SH-SY5Y (cell line): ENCODE data around the gene TNFRSF6B.

Experiments
- GATA2 ChIP-seq: IDR thresholded peaks from 2 replicates; pipeline ENCODE4 v1.6.1; 2011; ENCODE audit warnings: mild to moderate bottlenecking, low read depth, low read length
- GATA3 ChIP-seq: IDR thresholded peaks from 2 replicates; pipeline ENCODE4 v1.6.1; 2011; ENCODE audit warnings: low read depth, mild to moderate bottlenecking, low read length, moderate library complexity

TNFRSF6B gene

GRCh38 chr20:63696628-63697356, at the start of gene TNFRSF6B:
Gene TNFRSF6B (plus strand): TSS chr20:63696652. CDS start chr20:63696768, 116 bp downstream.
- TF ChIP-seq GATA2: no peak
- TF ChIP-seq GATA3: no peak

GRCh38 chr20:63648190-63648589, 48.3 kb upstream of the TNFRSF6B start:
- TF ChIP-seq GATA3 (no peak), GATA2 (no peak)

DNA sequence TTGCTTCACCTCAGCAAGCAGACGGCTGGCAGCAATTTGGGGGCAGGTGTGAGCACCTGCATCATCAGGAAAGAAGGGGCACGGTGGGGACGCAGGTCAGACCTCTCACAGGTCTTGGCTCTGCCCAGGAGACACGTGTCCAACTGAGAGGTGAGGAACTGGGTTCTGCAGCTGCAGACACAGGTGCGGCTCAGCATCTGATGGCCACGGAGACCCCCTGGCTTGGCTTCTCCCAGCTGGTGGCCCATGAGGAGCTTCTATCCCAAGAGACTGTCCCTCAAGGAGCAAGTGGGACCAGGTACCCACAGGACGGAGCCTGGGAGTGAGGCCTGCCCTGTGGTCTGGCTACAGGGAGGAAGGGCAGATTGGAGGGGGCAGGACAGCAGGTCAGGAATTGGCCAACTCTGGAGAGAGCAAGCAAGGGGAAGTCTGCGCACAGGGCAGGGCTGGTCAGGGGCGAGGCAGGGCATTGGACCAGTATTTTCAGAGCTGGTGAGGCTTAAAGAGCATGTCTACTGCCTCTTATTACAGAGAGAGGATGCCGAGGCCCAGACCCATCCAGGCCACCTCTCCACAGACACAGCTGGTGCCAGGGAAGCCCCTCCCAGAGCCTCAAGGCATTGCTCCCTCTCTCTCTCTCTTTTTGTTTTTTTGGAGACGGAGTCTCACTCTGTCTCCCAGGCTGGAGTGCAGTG, 47.4 kb upstream of the TNFRSF6B start:
- no peak for TF ChIP-seq GATA3
- TF ChIP-seq GATA2: no peak

GRCh38 chr20:63651942-63652191, 44.6 kb upstream of the TNFRSF6B start:
- TF ChIP-seq GATA2: no peak

DNA sequence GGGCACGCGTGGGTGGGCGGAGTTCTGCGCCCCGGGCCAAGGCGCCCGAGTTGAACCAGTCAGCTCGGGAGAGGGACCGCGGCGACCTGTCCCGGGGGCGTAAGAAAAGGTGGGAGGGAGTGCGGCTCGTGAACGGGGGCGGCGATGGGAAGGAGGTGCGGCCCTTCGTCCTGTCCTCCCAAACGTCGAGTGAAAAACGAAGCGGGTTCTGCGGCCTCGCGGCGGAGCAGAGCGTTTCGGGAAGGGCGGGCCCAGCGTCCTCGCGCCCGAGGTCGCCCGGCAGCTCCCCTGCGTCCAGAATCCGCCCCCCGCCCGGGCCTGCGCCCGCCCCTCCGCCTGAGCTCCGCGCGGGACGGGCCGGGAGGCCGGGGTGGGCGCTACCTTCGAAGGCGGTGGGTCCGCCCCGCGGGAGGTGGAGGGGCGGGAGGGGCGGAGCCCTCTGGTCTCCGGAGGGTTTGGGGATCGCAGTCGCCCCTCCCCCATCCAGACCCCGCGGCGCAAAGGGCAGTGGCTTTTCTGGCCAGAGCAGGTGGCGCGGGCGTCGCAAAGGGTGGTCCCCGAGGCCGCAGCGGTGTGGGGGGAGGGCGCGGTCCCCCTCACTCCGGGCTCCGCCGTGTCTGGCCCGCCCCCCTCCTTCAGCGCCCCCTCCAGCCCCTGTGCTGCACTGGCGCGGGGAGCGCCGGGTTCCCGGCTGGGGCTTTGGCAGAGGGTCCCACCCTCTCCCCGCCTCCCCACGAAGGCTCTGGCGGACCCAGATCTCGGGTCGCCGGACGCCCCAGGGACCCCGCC, 44.1 kb upstream of the TNFRSF6B start:
- TF ChIP-seq GATA3 (no peak), GATA2 (no peak)

DNA sequence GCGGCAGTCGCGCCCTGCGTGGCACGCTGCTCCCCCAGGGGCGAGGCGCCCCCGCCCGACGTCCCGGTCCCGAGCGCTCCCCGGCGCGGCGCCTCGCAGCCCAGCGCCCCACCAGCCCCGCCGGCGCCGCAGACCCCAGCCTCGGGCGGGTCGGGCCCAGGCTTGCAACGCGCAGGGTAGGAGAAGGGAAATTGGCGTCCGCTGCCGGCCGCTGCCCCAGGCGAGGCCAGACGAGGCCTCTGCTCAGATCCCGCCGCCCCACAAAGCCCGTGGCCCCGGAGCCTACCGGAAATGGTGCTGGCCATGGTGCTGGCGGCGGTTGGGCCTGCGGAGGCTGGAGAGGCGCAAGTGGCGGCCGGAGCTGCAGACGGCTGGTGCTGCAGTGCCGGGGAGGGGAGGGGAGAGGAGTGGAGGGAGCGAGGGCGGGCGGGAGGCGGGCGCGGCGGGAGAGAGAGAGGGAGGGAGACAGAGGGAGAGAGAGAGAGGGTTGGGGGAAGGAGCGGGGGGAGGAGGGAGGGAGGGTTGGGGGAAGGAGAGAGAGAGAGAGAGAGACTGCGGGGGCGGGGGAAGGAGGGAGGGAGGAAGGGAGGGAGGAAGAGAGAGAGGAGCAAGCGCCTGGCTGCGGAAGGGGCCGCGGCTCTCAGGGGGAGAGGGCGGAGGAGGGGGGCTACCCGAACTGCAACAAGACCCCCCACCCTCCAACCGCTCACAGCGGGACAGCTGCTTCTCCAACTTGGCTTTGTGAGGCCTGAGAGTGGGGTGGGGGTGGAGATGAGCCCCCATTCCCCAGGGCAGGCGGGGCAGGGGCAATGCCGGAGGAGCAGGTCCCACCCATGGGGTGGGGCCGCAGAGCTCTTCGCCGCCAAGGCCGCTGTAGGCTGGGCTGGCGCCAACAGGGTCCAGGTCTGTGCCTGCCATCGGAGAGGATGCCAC, 43.1 kb upstream of the TNFRSF6B start, which contains the start of gene STMN3:
Gene STMN3 (minus strand): TSS at position 384 of the 933 bp plus-strand sequence. CDS start 79 bp downstream, at position 305.
- no peak for TF ChIP-seq GATA2
- no peak for TF ChIP-seq GATA3

DNA sequence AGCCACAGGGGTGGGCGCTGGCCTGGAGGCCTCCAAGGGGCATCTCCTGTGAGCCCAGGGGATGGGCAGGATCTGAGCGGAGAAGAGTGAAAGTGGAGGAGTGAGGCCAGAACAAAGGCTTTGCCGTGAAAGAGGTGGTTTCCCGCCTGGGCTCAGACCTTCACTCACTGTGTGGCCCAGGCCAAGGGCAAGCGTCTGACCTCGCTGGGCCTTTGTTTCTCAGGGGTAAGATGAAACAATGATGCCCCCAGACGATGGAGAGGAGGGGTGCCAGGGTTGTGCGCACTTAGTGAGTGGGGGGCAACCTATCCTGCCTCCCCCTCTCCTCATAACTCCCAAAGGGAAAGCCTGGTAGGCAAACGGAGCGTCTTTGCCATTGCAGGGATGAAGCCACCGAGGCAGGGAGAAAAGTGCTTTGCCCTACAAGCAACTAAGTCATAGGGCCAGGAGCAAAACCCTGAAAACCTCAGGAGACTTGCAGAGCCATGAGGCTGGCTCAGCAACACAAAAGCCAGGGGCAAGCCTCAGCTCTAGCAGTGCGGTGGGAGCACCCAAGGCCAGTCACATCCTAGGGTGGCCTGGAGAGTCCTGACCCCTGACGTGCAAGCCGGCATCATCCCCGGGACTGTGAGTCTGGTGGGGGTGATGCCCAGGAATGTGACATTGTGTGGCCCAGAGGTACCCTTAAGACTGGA, 42.3 kb upstream of the TNFRSF6B start:
- no peak for TF ChIP-seq GATA2
- no peak for TF ChIP-seq GATA3

- TF ChIP-seq GATA3 (no peak), GATA2 (no peak)
These were observed 41.2 kb upstream of the TNFRSF6B start for GRCh38 chr20:63655249-63655648.

DNA sequence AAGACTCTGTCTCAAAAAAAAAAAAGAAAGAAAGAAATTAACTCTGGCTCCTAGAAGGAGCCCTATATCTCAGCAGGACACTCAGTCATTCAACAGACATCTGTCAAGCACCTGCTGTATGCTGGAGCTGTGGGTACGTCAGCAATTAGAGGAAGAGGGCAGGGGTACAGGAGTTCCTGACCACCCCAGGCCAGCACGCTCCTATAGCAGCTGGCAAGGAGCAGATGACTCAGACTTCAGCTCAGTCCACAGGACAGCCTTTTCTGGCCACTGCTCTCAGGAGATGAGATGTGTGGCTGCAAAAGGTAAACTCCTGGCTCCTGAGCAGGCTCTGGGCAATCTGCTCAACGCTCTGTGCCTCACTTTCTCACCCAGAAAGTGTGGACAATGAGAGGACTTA, 40.0 kb upstream of the TNFRSF6B start:
- TF ChIP-seq GATA3: no peak
- TF ChIP-seq GATA2: no peak

- TF ChIP-seq GATA2: no peak
- TF ChIP-seq GATA3: no peak
These were observed 39.1 kb upstream of the TNFRSF6B start for GRCh38 chr20:63657260-63657936.

DNA sequence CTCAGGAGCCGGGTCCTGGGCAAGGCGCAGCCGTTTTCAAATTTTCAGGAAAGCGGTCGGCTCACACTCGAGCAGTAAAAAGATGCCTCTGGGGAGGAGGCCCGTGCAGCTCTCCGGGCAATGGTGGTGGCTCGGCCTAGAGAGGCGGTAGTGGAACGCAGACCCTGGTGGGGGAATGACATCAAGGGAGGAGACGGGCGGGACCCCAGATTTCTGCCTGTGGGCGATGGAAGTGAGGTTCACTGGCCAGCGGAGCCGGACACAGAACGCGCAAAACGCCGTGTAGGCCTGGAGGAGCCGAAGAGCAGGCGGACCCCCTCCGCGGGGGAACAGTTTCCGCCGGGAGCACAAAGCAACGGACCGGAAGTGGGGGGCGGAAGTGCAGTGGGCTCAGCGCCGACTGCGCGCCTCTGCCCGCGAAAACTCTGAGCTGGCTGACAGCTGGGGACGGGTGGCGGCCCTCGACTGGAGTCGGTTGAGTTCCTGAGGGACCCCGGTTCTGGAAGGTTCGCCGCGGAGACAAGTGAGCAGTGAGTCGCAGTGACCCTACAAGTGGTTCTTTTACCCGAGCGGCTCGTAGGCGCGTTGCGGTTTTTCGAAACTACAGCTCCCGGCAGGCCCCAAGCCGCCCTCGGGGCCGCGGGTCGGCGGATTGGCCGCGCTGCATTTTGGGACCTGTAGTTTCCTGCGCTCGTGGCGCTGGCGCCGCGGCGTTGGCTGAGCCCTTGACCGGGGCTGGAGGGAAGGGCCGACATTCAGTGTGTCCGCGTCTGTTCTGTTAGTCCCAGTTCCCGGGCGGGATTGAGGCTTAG, 38.3 kb upstream of the TNFRSF6B start, which contains the start of gene RTEL1:
Gene RTEL1 (plus strand): TSS at position 376 of the 812 bp plus-strand sequence. CDS start 1,091 bp downstream, outside the sequence.
- TF ChIP-seq GATA2 (no peak), GATA3 (no peak)

- no peak for TF ChIP-seq GATA3
- no peak for TF ChIP-seq GATA2
These were observed 37.7 kb upstream of the TNFRSF6B start for GRCh38 chr20:63658749-63659187.
